Body of pancreas (tissue), 4 donors: Measurements from ENCODE around the gene SLC29A1.

Source experiments
- CTCF ChIP-seq, 7 experiments: fragments of 450-650 bp in 4 of 7; fragments of 200-600 bp in 3 of 7; sonication (generic) in 3 of 7; IDR thresholded peaks; one replicate each; pipeline ENCODE4 v1.5.1; 2016 to 2019; ENCODE audit warnings: antibody characterized with exemption in 7 of 7
- POLR2A ChIP-seq, 3 donors: fragments of 450-650 bp; IDR thresholded peaks; one replicate each; pipeline ENCODE4 v1.6.1; 2016; ENCODE audit warnings: antibody characterized with exemption in 3 of 3, mild to moderate bottlenecking in 2 of 3

GRCh38 chr6:44225579-44226325, 2.4 kb downstream of the SLC29A1 start:
- TF ChIP-seq POLR2A (IDR thresholded peaks at IDR 0.05): no peak
- TF ChIP-seq CTCF (IDR thresholded peaks at IDR 0.05): no peak
